ENCODE data around the gene BMP2K. TPM values are rescaled to one million over a fixed set of nuclear protein-coding genes. Genes with fewer than 3 reads are reported as not detected.

BMP2K gene
- total and polyA plus RNA-seq, 4 donors = 4.4 to 138 (median 19.3) TPM

DNA sequence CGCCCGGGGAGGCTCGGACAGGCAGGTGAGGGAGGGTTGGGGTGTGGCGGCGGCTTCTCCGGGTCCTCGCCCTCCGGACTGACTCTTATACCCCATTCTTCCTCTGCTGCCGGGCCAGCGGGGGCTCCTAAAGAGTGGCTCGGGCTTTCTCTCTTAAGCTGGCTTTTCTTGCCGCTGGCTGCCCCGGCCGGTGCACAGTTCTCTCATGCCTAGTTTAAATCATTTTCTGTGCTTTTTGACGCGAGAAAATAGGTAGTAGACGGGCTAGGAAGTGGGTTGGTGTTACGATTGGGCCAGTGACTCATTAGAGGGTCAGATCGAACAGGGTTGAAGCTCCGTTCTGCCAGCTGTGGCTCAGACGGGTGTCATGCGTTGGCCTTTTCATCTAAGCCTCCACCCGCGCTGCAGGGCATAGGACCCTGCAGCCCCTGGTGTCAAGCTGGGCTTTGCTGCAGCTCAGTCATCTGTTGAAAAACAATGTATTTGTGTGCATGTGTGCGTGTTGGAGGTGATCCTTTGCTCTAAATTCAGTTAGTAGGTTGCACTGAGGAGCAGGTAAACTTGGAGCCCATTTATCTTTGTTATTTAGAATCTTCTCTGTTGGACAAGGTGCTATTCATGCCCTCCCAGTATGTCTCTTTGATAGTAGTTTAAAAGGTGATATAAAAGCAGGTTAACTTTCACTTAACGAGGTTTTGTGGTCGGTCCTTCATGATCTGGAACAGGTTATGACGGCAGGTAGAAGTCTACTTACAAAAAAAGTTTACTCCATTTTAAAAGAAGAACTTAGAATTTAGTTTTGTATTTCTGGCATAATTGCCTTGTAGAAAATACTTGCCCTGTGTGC is 802 bp downstream of the BMP2K start:
- TF ChIP-seq FOXA1 (IDR thresholded peaks at IDR 0.05) (no peak), REST (IDR thresholded peaks at IDR 0.05) (no peak), HNF4G (IDR thresholded peaks at IDR 0.05) (no peak), YY1 (IDR thresholded peaks at IDR 0.05) (no peak), EGR1 (IDR thresholded peaks at IDR 0.05; ENCODE audit: low read depth in 2 of 2) (no peak), CTCF (IDR thresholded peaks at IDR 0.05; ENCODE audit: low read depth, low read length, missing input control) (no peak), RAD21 (IDR thresholded peaks at IDR 0.05) (peak in 1 of 2 donors; percentile 21), MAX (IDR thresholded peaks at IDR 0.05) (no peak), FOXA2 (IDR thresholded peaks at IDR 0.05) (no peak), TAF1 (conservative IDR thresholded peaks at IDR 0.05) (no peak), JUND (IDR thresholded peaks at IDR 0.05) (peak in 1 of 2 donors; percentile 19), RXRA (IDR thresholded peaks at IDR 0.05) (no peak)
- Histone ChIP-seq H3K9me3 (ENCODE audit: control insufficient read depth in 4 of 4, low read length in 3 of 4) (no peaks in the 10 kb centered on the region), H3K4me1 (ENCODE audit: control insufficient read depth in 4 of 4, insufficient read depth in 4 of 4, low read length in 3 of 4) (peaks cover 2 to 44% (median 13%) of the 10 kb centered on the region in 4 donors), H3K27me3 (ENCODE audit: control insufficient read depth in 4 of 4, insufficient read depth in 4 of 4, low read length in 3 of 4) (no peaks in the 10 kb centered on the region), H3K36me3 (ENCODE audit: control insufficient read depth in 4 of 4, insufficient read depth in 3 of 4, low read depth in 1 of 4, low read length in 3 of 4) (no peaks in the 10 kb centered on the region), H3K9ac (ENCODE audit: low read depth in 1 of 2, low read length in 2 of 2) (peak overlapping the region; percentile 76 to 78), H3K27ac (ENCODE audit: low read depth in 1 of 2, low read length in 2 of 2) (peak overlapping the region; percentile 96 to 100), H3K4me3 (ENCODE audit: low read depth in 1 of 3, low read length in 3 of 3) (peak overlapping the region; percentile 88 to 100 (median 93))
- under 1% methylated on average over 28 of the region's 28 CpGs for WGBS
- DNase-seq (ENCODE audit: low spot score) = peak; percentile 69

DNA sequence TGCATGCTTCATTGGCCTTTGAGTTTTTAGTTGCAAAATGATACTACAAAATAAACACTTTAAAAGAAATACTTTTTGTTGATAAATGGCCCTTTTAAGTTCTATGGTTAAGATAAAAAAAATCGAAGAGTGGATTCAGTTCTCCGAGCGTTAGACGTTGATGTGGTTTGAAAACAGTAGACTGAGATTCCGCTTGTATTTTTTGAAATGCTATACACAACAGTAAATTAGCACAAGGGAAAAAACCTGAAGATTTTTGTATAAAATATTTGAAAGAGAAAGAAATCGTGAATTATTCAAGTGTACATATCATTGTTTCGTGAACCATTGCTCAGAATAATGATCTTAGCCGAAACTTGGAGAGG is 1.4 kb downstream of the BMP2K start:
- H3K9me3 ChIP-seq (ENCODE audit: control insufficient read depth in 4 of 4, low read length in 3 of 4) = no peaks in the 10 kb centered on the region
- H3K27ac ChIP-seq (ENCODE audit: low read depth in 1 of 2, low read length in 2 of 2) = peak overlapping the region; percentile 96 to 100
- H3K36me3 ChIP-seq (ENCODE audit: control insufficient read depth in 4 of 4, insufficient read depth in 3 of 4, low read depth in 1 of 4, low read length in 3 of 4) = no peaks in the 10 kb centered on the region
- DNase-seq (ENCODE audit: low spot score) = no peak
- H3K27me3 ChIP-seq (ENCODE audit: control insufficient read depth in 4 of 4, insufficient read depth in 4 of 4, low read length in 3 of 4) = no peaks in the 10 kb centered on the region
- H3K4me3 ChIP-seq (ENCODE audit: low read depth in 1 of 3, low read length in 3 of 3) = peak overlapping the region in 2 of 3 donors; percentile 88 to 100
- H3K9ac ChIP-seq (ENCODE audit: low read depth in 1 of 2, low read length in 2 of 2) = peak overlapping the region; percentile 76 to 78
- peaks cover 2 to 46% (median 15%) of the 10 kb centered on the region in 4 donors for H3K4me1 ChIP-seq (ENCODE audit: control insufficient read depth in 4 of 4, insufficient read depth in 4 of 4, low read length in 3 of 4)
- WGBS = 20% methylated on average over 8 of the region's 8 CpGs
- TF ChIP-seq EGR1 (IDR thresholded peaks at IDR 0.05; ENCODE audit: low read depth in 2 of 2) (no peak), GABPA (IDR thresholded peaks at IDR 0.05 in 1 of 2, conservative IDR thresholded peaks at IDR 0.05 in 1 of 2) (no peak), ZBTB33 (IDR thresholded peaks at IDR 0.05) (no peak), SP1 (IDR thresholded peaks at IDR 0.05) (no peak), REST (IDR thresholded peaks at IDR 0.05) (no peak), HNF4G (IDR thresholded peaks at IDR 0.05) (no peak), HNF4A (conservative IDR thresholded peaks at IDR 0.05) (no peak), CTCF (IDR thresholded peaks at IDR 0.05; ENCODE audit: low read depth, low read length, missing input control) (no peak), FOXA2 (IDR thresholded peaks at IDR 0.05) (no peak), JUND (IDR thresholded peaks at IDR 0.05) (no peak), YY1 (IDR thresholded peaks at IDR 0.05) (no peak), FOXA1 (IDR thresholded peaks at IDR 0.05) (no peak)
